Left hindlimb (tissue), 1 donor: ENCODE measurements around the gene ANAPC4.

Experiments
- DNase-seq: peaks from one replicate; pipeline ENCODE4 v3.0.0-alpha.2; 2018

ANAPC4 gene

GRCh38 chr4:25377572-25378436 lies 741 bp downstream of the ANAPC4 start:
- no peak for DNase-seq

DNA sequence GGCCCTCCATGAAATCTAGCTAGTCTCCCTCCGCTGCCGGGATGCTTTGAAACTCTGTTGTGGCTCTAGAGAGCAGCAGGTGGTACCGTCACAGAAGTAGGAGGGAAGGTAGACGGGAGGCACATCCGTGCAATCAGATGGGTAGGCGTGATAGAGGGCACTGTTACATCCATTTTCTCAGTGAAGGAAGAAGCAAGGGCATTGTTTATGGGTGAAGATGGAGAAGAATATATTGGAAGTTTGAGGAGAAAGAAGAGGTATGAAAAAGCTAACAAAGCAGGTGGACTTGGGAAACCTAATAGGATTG lies 1.3 kb downstream of the ANAPC4 start:
- DNase-seq = no peak

DNA sequence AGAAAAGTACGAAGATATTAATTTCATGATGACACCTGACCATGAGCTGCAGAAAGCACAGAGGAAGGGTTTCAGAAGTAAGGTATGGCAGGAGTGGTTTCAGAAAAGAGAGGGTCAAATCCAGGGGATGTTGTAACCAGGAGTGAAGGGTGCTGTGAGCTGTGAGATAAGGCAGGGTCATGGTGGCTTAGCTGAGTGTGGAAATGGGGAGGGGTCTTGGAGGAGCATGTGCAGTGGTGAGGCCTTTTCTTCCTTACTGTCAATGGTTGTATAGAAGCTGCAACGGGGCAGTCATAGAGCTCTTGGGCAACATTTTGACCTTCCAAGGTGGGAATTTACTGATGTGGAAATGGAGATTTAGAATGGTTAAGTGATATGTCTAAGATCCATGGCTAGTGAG lies 2.5 kb downstream of the ANAPC4 start:
- no peak for DNase-seq

GRCh38 chr4:25383647-25384046 lies 6.6 kb downstream of the ANAPC4 start:
- DNase-seq = no peak

DNA sequence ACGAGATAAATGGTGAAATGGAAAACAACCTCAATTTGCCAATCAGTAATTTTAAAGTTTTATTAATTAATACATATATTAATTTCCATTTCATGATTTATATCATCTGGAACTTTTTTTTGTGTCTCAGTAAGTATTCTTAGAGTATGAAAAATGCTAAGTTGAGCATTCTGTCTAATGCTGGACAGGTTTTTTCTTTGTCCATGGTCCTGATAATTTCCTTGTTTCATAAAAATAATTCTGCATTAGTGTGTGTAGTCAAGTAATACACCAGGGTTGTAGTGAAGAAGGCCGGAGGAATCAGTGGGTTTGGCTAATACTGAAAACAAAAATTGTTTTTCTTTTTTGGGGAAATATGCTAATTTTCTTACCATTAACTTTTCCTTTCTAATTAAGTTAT lies 9.9 kb downstream of the ANAPC4 start:
- DNase-seq = no peak

- no peak for DNase-seq
Observed at GRCh38 chr4:25397305-25397704, 20.2 kb downstream of the ANAPC4 start.

- DNase-seq = no peak
Observed at GRCh38 chr4:25399510-25399909, 22.4 kb downstream of the ANAPC4 start.

- no peak for DNase-seq
Observed at GRCh38 chr4:25401066-25401465, 24.0 kb downstream of the ANAPC4 start.

DNA sequence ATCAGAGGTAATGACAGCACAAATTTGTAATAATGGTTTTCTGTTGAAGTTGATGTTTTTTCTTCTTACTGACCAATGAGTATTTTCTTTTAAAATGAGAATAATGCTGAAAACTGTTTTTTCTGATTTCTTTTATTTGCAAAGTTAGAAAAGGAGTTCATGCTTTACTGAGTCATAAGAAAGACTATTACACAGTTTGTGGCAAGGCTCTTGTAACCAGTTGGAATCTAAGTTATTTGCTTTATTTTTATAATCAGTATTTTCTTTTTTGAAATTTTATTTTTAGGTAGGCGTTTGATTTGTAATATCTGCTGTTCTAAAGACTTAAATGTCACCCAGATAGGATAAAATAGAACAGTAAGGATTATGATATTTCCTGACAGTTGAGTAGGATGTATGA lies 25.5 kb downstream of the ANAPC4 start:
- DNase-seq = no peak

GRCh38 chr4:25403699-25404098 lies 26.6 kb downstream of the ANAPC4 start:
- DNase-seq = no peak

DNA sequence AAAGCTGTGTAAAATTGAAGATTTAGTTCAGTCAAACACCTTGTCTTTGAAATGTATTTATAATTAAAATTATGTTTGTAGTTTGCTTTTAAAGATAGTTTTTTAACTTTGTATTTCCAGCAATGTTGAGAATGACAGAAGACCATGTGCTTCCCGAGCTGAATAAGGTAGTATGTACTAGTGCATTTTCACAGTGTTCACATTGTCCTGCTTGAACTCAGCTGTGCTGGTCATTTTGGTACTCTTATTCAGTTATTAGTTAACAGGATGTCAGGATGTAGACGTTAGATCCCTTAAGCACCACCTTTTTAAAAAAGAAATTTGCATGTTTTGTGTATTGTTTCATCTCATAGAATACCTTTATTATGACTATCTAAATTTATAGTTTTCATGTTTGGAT lies 28.4 kb downstream of the ANAPC4 start:
- no peak for DNase-seq

DNA sequence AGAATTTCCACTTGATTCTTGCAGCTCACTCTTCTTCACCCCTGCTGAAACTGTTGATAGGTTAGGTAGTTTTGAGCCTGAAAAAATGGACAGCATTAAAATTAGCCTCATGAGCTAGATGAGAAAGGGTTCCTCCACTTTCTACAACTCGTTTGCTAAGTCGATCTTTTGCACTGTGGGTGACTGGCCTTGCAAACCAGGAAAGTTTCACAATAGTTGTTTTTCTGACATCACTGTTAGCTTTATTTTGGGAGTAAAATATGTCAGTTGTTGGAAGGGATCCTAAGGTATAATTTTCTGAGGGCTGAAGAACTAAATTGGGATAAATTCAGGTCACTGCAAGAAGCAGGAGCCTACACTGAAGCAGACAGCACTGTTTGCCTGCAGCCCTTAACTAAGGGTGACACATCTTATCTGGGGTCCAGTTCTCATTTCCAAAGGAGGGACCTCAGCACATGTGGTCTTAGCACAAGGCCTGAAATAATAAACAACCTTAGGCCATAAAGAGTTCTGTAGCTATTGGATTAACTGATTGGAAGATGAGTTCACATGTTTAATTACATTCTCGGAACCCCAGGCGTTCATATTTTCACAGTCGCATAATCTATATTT lies 29.1 kb downstream of the ANAPC4 start:
- DNase-seq = no peak

- DNase-seq = no peak
Observed at GRCh38 chr4:25410820-25411529, 33.9 kb downstream of the ANAPC4 start.

DNA sequence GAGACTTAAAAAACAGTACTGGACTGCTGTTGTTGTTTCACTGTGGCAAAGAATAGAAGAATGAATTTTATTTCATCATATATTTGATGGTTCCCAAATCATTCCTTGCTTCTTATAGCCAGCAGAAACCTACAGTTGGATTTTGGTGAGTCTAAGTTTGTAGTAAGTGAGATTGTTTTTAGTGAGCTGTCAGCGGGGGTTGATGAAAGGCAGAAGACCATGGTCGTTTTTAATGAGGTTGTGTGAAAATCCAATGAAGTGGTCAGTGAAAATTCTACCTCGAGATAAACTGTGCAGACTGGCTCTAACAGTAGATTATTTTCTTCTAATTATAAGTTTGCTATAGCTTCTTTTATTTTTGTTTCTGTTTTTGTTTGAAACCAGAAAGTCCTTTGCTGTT lies 36.2 kb downstream of the ANAPC4 start:
- DNase-seq = no peak

GRCh38 chr4:25417014-25417413 lies 40.0 kb downstream of the ANAPC4 start:
- DNase-seq = no peak

DNA sequence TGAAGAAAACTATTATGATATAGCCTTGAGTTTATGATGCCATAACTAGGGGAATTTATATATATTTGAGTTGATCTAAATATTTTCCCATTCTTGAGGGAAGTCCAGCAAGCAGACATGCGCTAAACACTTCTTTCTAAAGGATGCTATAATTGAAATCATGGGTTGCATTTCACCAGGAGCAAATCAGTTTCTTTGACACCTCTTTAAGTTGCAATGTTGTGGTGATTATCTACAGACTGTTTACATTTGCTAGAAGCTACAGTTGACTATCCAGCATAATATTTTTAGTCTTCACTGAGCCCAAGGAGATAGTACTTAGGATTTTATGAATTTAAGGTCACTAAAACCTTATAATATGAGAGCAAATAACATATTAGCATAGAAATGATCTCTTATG lies 43.9 kb downstream of the ANAPC4 start:
- DNase-seq = no peak

GRCh38 chr4:25421816-25422525 lies 44.9 kb downstream of the ANAPC4 start:
- DNase-seq = no peak

DNA sequence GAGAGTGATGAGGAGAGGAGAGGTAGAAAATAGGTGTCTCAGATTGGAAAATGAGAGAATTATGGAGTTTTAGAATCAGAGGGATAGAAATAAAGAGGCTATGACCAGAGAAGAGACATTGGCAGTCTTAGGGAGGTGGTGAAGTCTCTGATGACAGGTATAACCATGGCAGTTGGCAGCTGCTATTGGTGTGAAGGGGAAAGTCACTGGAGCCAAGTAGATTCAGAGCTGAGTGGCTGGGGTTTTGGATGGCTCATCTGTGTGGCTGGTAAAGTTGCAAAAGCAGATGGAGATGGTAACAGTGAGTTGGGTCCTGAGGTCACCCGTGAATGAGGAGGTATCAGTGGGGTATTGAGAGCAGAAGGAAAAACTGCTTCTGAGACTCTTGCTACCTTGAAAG lies 46.5 kb downstream of the ANAPC4 start:
- no peak for DNase-seq

DNA sequence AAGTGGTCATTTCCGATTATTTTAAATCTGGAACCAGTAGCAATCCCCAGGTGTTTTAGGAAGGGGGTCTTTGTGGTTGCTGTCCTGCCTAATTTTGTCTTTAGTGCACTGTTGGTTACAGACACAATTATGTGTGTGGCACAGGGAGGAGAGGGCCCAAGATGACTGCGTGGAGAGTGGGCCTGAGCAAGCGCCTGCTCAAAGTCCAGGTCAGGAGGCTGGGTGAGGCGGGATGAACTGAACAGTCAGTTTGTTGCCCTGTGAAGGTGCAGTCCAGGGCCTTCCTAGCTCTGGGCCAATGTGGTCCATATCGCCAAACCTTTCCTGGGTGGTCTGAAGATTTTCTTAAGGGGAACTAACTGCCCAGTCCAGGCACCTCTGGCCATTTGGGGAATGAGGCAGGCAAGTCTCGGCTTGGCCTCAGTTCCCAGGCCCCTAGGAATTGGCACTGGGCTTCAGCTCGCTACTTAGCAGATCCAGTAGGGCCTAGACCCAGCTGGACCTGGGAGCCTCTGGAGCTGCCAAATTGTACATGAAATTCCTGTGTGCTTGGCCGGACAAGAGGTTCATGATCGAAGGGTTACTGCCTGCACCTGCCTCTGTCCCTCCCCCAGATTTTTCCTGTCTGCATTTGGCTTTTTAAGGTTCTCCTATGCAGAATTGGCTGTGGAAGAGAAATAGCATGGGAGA lies 47.6 kb downstream of the ANAPC4 start:
- no peak for DNase-seq

GRCh38 chr4:25425361-25425760 lies 48.3 kb downstream of the ANAPC4 start:
- DNase-seq = no peak

DNA sequence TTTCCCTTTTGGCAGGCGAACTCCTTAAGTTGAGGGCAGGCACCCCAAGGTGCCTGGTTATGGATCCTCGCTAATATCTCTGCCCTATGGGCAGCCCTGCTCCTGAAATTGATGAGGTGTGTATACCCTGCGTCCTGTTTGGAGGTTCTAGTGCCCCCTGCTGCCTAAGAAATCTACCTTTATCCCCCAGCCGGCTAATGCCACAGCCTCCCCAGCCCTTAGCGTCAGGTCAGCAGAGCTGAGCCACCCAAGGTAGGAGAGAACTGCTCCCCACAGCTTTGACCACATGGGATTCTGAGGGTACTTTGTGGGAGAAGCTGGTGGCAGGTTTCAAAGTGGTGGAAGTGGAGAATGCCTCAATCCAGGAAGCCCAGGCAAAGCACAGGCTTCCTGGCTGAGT lies 50.8 kb downstream of the ANAPC4 start:
- no peak for DNase-seq

DNA sequence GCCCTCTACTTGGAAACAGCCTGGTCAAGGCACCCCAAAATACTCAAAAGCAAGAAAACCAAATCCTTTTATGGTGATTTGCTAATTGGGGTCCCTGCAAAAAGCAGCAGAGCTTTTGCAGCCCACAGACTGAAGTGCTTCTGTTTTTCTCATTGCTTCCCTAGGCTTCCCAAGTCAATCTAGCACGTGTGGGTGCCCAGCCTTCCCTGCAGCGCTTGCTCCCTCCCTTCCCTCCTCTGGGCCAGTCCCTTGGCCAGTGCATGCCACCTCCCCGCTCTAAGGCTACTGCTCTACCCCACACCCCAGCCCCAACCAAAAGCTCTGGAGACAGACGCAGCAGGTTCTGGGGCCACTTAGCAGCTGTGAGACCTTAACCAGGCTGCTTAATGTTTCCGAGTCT lies 53.6 kb downstream of the ANAPC4 start:
- no peak for DNase-seq
